OCI-LY7 (cell line): ENCODE data around the gene TMPRSS6.

Experiments used
- CTCF ChIP-seq: fragments of 200-600 bp; sonication (generic); conservative IDR thresholded peaks from 2 replicates; pipeline ENCODE4 v1.5.1; 2014; ENCODE audit warnings: mild to moderate bottlenecking, antibody characterized with exemption, low read length, moderate library complexity, mixed read lengths
- EZH2phosphoT487 ChIP-seq: fragments of 200-600 bp; sonication (generic); IDR thresholded peaks from 2 replicates; pipeline ENCODE4 v1.6.1; 2018; ENCODE audit warnings: low read depth, borderline replicate concordance, mild to moderate bottlenecking, mixed run types, antibody characterized with exemption, low read length, moderate library complexity, mixed read lengths

GRCh38 chr22:37097346-37097745 is 12.2 kb downstream of the TMPRSS6 start:
- TF ChIP-seq CTCF (no peak), EZH2phosphoT487 (no peak)
